ENCODE data around the gene WDR5. TPM values are rescaled to one million over a fixed set of nuclear protein-coding genes. Genes with fewer than 3 reads are reported as not detected.
A peak's percentile ranks its signal among the peaks of the same experiment; 100 is the strongest.

The WDR5 gene
- total RNA-seq, 1 donor from 2014 or later = 28.2 TPM

GRCh38 chr9:134156564-134157377, 20.9 kb downstream of the WDR5 start:
- Histone ChIP-seq H3K9me3 (ENCODE audit: control insufficient read depth in 3 of 3, low read length in 3 of 3) (no peaks in the 10 kb centered on the region), H3K27me3 (ENCODE audit: control insufficient read depth in 3 of 3, insufficient read depth in 3 of 3, low read length in 3 of 3) (no peaks in the 10 kb centered on the region), H3K36me3 (ENCODE audit: control insufficient read depth in 3 of 3, insufficient read depth in 3 of 3, low read length in 3 of 3) (peaks cover 62 to 78% (median 64%) of the 10 kb centered on the region in 3 donors), H3K27ac (ENCODE audit: low read depth, low read length) (no peak overlapping the region), H3K9ac (ENCODE audit: low read depth in 1 of 3, low read length in 3 of 3) (no peak overlapping the region), H3K4me3 (ENCODE audit: low read length in 3 of 3) (no peak overlapping the region), H3K4me1 (ENCODE audit: control insufficient read depth in 3 of 3, insufficient read depth in 3 of 3, low read length in 3 of 3) (peaks cover 0 to 12% (median 0%) of the 10 kb centered on the region in 3 donors)

GRCh38 chr9:134157378-134157885, 21.6 kb downstream of the WDR5 start:
- Histone ChIP-seq H3K9me3 (ENCODE audit: control insufficient read depth in 3 of 3, low read length in 3 of 3) (no peaks in the 10 kb centered on the region), H3K36me3 (ENCODE audit: control insufficient read depth in 3 of 3, insufficient read depth in 3 of 3, low read length in 3 of 3) (peaks cover 59 to 72% (median 64%) of the 10 kb centered on the region in 3 donors), H3K4me1 (ENCODE audit: control insufficient read depth in 3 of 3, insufficient read depth in 3 of 3, low read length in 3 of 3) (peaks cover 0 to 9% (median 0%) of the 10 kb centered on the region in 3 donors), H3K27ac (ENCODE audit: low read depth, low read length) (no peak overlapping the region), H3K27me3 (ENCODE audit: control insufficient read depth in 3 of 3, insufficient read depth in 3 of 3, low read length in 3 of 3) (no peaks in the 10 kb centered on the region), H3K9ac (ENCODE audit: low read depth in 1 of 3, low read length in 3 of 3) (no peak overlapping the region), H3K4me3 (ENCODE audit: low read length in 3 of 3) (no peak overlapping the region)

GRCh38 chr9:134158242-134158641, 22.4 kb downstream of the WDR5 start:
- Histone ChIP-seq H3K4me1 (ENCODE audit: control insufficient read depth in 3 of 3, insufficient read depth in 3 of 3, low read length in 3 of 3) (peaks cover 6 to 12% (median 8%) of the 10 kb centered on the region in 3 donors), H3K9me3 (ENCODE audit: control insufficient read depth in 3 of 3, low read length in 3 of 3) (no peaks in the 10 kb centered on the region), H3K27ac (ENCODE audit: low read depth, low read length) (no peak overlapping the region), H3K4me3 (ENCODE audit: low read length in 3 of 3) (no peak overlapping the region), H3K27me3 (ENCODE audit: control insufficient read depth in 3 of 3, insufficient read depth in 3 of 3, low read length in 3 of 3) (no peaks in the 10 kb centered on the region), H3K9ac (ENCODE audit: low read depth in 1 of 3, low read length in 3 of 3) (no peak overlapping the region), H3K36me3 (ENCODE audit: control insufficient read depth in 3 of 3, insufficient read depth in 3 of 3, low read length in 3 of 3) (peaks cover 51 to 64% (median 58%) of the 10 kb centered on the region in 3 donors)

GRCh38 chr9:134158753-134159392, 23.0 kb downstream of the WDR5 start:
- H3K27me3 ChIP-seq (ENCODE audit: control insufficient read depth in 3 of 3, insufficient read depth in 3 of 3, low read length in 3 of 3) = no peaks in the 10 kb centered on the region
- H3K9ac ChIP-seq (ENCODE audit: low read depth in 1 of 3, low read length in 3 of 3) = no peak overlapping the region
- H3K9me3 ChIP-seq (ENCODE audit: control insufficient read depth in 3 of 3, low read length in 3 of 3) = no peaks in the 10 kb centered on the region
- H3K4me1 ChIP-seq (ENCODE audit: control insufficient read depth in 3 of 3, insufficient read depth in 3 of 3, low read length in 3 of 3) = peaks cover 8 to 16% (median 14%) of the 10 kb centered on the region in 3 donors
- H3K27ac ChIP-seq (ENCODE audit: low read depth, low read length) = no peak overlapping the region
- H3K36me3 ChIP-seq (ENCODE audit: control insufficient read depth in 3 of 3, insufficient read depth in 3 of 3, low read length in 3 of 3) = peaks cover 47 to 57% (median 53%) of the 10 kb centered on the region in 3 donors
- H3K4me3 ChIP-seq (ENCODE audit: low read length in 3 of 3) = no peak overlapping the region

GRCh38 chr9:134159566-134160245, 23.8 kb downstream of the WDR5 start:
- peaks cover 41 to 49% (median 45%) of the 10 kb centered on the region in 3 donors for H3K36me3 ChIP-seq (ENCODE audit: control insufficient read depth in 3 of 3, insufficient read depth in 3 of 3, low read length in 3 of 3)
- H3K27ac ChIP-seq (ENCODE audit: low read depth, low read length) = no peak overlapping the region
- no peak overlapping the region for H3K9ac ChIP-seq (ENCODE audit: low read depth in 1 of 3, low read length in 3 of 3)
- H3K4me1 ChIP-seq (ENCODE audit: control insufficient read depth in 3 of 3, insufficient read depth in 3 of 3, low read length in 3 of 3) = peaks cover 8 to 16% (median 16%) of the 10 kb centered on the region in 3 donors
- no peak overlapping the region for H3K4me3 ChIP-seq (ENCODE audit: low read length in 3 of 3)
- H3K27me3 ChIP-seq (ENCODE audit: control insufficient read depth in 3 of 3, insufficient read depth in 3 of 3, low read length in 3 of 3) = no peaks in the 10 kb centered on the region
- no peaks in the 10 kb centered on the region for H3K9me3 ChIP-seq (ENCODE audit: control insufficient read depth in 3 of 3, low read length in 3 of 3)

GRCh38 chr9:134161647-134162046, 25.8 kb downstream of the WDR5 start:
- no peak overlapping the region for H3K4me3 ChIP-seq (ENCODE audit: low read length in 3 of 3)
- H3K36me3 ChIP-seq (ENCODE audit: control insufficient read depth in 3 of 3, insufficient read depth in 3 of 3, low read length in 3 of 3) = peaks cover 22 to 30% (median 26%) of the 10 kb centered on the region in 3 donors
- no peaks in the 10 kb centered on the region for H3K9me3 ChIP-seq (ENCODE audit: control insufficient read depth in 3 of 3, low read length in 3 of 3)
- H3K27ac ChIP-seq (ENCODE audit: low read depth, low read length) = no peak overlapping the region
- no peaks in the 10 kb centered on the region for H3K27me3 ChIP-seq (ENCODE audit: control insufficient read depth in 3 of 3, insufficient read depth in 3 of 3, low read length in 3 of 3)
- H3K4me1 ChIP-seq (ENCODE audit: control insufficient read depth in 3 of 3, insufficient read depth in 3 of 3, low read length in 3 of 3) = peaks cover 8 to 16% (median 16%) of the 10 kb centered on the region in 3 donors
- H3K9ac ChIP-seq (ENCODE audit: low read depth in 1 of 3, low read length in 3 of 3) = no peak overlapping the region

GRCh38 chr9:134162212-134162775, 26.4 kb downstream of the WDR5 start:
- Histone ChIP-seq H3K27ac (ENCODE audit: low read depth, low read length) (no peak overlapping the region), H3K9ac (ENCODE audit: low read depth in 1 of 3, low read length in 3 of 3) (no peak overlapping the region), H3K9me3 (ENCODE audit: control insufficient read depth in 3 of 3, low read length in 3 of 3) (no peaks in the 10 kb centered on the region), H3K4me3 (ENCODE audit: low read length in 3 of 3) (no peak overlapping the region), H3K27me3 (ENCODE audit: control insufficient read depth in 3 of 3, insufficient read depth in 3 of 3, low read length in 3 of 3) (no peaks in the 10 kb centered on the region), H3K4me1 (ENCODE audit: control insufficient read depth in 3 of 3, insufficient read depth in 3 of 3, low read length in 3 of 3) (peaks cover 8 to 16% (median 16%) of the 10 kb centered on the region in 3 donors), H3K36me3 (ENCODE audit: control insufficient read depth in 3 of 3, insufficient read depth in 3 of 3, low read length in 3 of 3) (peaks cover 15 to 23% (median 19%) of the 10 kb centered on the region in 3 donors)

GRCh38 chr9:134162926-134163370, 27.1 kb downstream of the WDR5 start:
- H3K27me3 ChIP-seq (ENCODE audit: control insufficient read depth in 3 of 3, insufficient read depth in 3 of 3, low read length in 3 of 3) = no peaks in the 10 kb centered on the region
- no peak overlapping the region for H3K27ac ChIP-seq (ENCODE audit: low read depth, low read length)
- no peaks in the 10 kb centered on the region for H3K9me3 ChIP-seq (ENCODE audit: control insufficient read depth in 3 of 3, low read length in 3 of 3)
- no peak overlapping the region for H3K4me3 ChIP-seq (ENCODE audit: low read length in 3 of 3)
- H3K36me3 ChIP-seq (ENCODE audit: control insufficient read depth in 3 of 3, insufficient read depth in 3 of 3, low read length in 3 of 3) = peaks cover 9 to 17% (median 13%) of the 10 kb centered on the region in 3 donors
- peak overlapping the region in 2 of 3 donors; percentile 68 to 76 for H3K9ac ChIP-seq (ENCODE audit: low read depth in 1 of 3, low read length in 3 of 3)
- H3K4me1 ChIP-seq (ENCODE audit: control insufficient read depth in 3 of 3, insufficient read depth in 3 of 3, low read length in 3 of 3) = peaks cover 8 to 16% (median 16%) of the 10 kb centered on the region in 3 donors

GRCh38 chr9:134163371-134164196, 27.7 kb downstream of the WDR5 start:
- Histone ChIP-seq H3K4me1 (ENCODE audit: control insufficient read depth in 3 of 3, insufficient read depth in 3 of 3, low read length in 3 of 3) (peaks cover 8 to 16% (median 16%) of the 10 kb centered on the region in 3 donors), H3K4me3 (ENCODE audit: low read length in 3 of 3) (no peak overlapping the region), H3K27me3 (ENCODE audit: control insufficient read depth in 3 of 3, insufficient read depth in 3 of 3, low read length in 3 of 3) (no peaks in the 10 kb centered on the region), H3K9ac (ENCODE audit: low read depth in 1 of 3, low read length in 3 of 3) (peak overlapping the region in 2 of 3 donors; percentile 68 to 76), H3K9me3 (ENCODE audit: control insufficient read depth in 3 of 3, low read length in 3 of 3) (no peaks in the 10 kb centered on the region), H3K27ac (ENCODE audit: low read depth, low read length) (no peak overlapping the region), H3K36me3 (ENCODE audit: control insufficient read depth in 3 of 3, insufficient read depth in 3 of 3, low read length in 3 of 3) (peaks cover 2 to 11% (median 6%) of the 10 kb centered on the region in 3 donors)
